Neural progenitor cell (in vitro differentiated cells): ENCODE data around the gene RTKN2. TPM values are rescaled to one million over a fixed set of nuclear protein-coding genes. Genes with fewer than 3 reads are reported as not detected.

Experiments used
- DNase-seq: peaks from one replicate; pipeline ENCODE4 v3.0.0-alpha.2; 2016; ENCODE audit warnings: low spot score
- H2AFZ ChIP-seq: fragments of 200-600 bp; sonication (generic); replicated peaks from 2 replicates; pipeline ENCODE4 v1.6.1; 2016; ENCODE audit warnings: antibody characterized with exemption
- H3F3A ChIP-seq: fragments of 200-600 bp; sonication (generic); 2 replicates; pipeline ENCODE4 v1.6.1; 2016; ENCODE audit warnings: antibody characterized with exemption, low read depth
- H3K27ac ChIP-seq: fragments of 200-600 bp; sonication (generic); 2 replicates; pipeline ENCODE4 v1.5.1; 2016; ENCODE audit warnings: mild to moderate bottlenecking
- H3K27me3 ChIP-seq: fragments of 200-600 bp; sonication (generic); 2 replicates; pipeline ENCODE4 v1.6.1; 2016; ENCODE audit warnings: mild to moderate bottlenecking, moderate library complexity
- H3K36me3 ChIP-seq: fragments of 200-600 bp; sonication (generic); 2 replicates; pipeline ENCODE4 v1.5.1; 2016
- H3K4me1 ChIP-seq: fragments of 200-600 bp; sonication (generic); 2 replicates; pipeline ENCODE4 v1.6.1; 2016; ENCODE audit warnings: mixed run types
- H3K4me2 ChIP-seq: fragments of 200-600 bp; sonication (generic); 2 replicates; pipeline ENCODE4 v1.6.1; 2016
- H3K4me3 ChIP-seq: fragments of 200-600 bp; sonication (generic); 2 replicates; pipeline ENCODE4 v1.5.1; 2016
- H3K79me2 ChIP-seq: fragments of 200-600 bp; sonication (generic); 2 replicates; pipeline ENCODE4 v1.6.1; 2016; ENCODE audit warnings: low read depth
- H3K9ac ChIP-seq: fragments of 200-600 bp; sonication (generic); 2 replicates; pipeline ENCODE4 v1.6.1; 2016
- H3K9me3 ChIP-seq: fragments of 200-600 bp; sonication (generic); 2 replicates; pipeline ENCODE4 v1.5.1; 2016; ENCODE audit warnings: low read depth
- H4K20me1 ChIP-seq: fragments of 200-600 bp; sonication (generic); 2 replicates; pipeline ENCODE4 v1.6.1; 2016; ENCODE audit warnings: low read depth
- H3K27ac Mint-ChIP-seq: 3 replicates; pipeline ENCODE4 v1.8.0; 2021; ENCODE audit warnings: mixed read lengths
- H3K27me3 Mint-ChIP-seq: 2 replicates; pipeline ENCODE4 v1.8.0; 2022; ENCODE audit warnings: low read depth, mild to moderate bottlenecking, inconsistent platforms, moderate library complexity, mixed read lengths; ENCODE audit not compliant: insufficient read depth
- H3K36me3 Mint-ChIP-seq: 3 replicates; pipeline ENCODE4 v1.8.0; 2021; ENCODE audit warnings: mixed read lengths
- H3K4me1 Mint-ChIP-seq: 3 replicates; pipeline ENCODE4 v1.8.0; 2021; ENCODE audit warnings: mixed read lengths
- H3K4me3 Mint-ChIP-seq: 3 replicates; pipeline ENCODE4 v1.8.0; 2021; ENCODE audit warnings: mild to moderate bottlenecking, moderate library complexity, mixed read lengths
- H3K9me3 Mint-ChIP-seq: 3 replicates; pipeline ENCODE4 v1.8.0; 2020; ENCODE audit warnings: mixed read lengths
- EZH2 ChIP-seq: fragments of 200-600 bp; sonication (generic); IDR thresholded peaks from 2 replicates; pipeline ENCODE4 v1.6.1; 2017; ENCODE audit warnings: antibody characterized with exemption, mild to moderate bottlenecking, moderate library complexity
- EZH2phosphoT487 ChIP-seq: fragments of 200-600 bp; sonication (generic); IDR thresholded peaks from 2 replicates; pipeline ENCODE4 v1.6.1; 2017; ENCODE audit warnings: antibody characterized with exemption
- total RNA-seq: library from RNA; depleted of rRNA; stranded (reverse); fragments of >200 nt; gene quantifications from 2 replicates; pipeline ENCODE4 v1.2.3, GENCODE V29; 2015; ENCODE audit warnings: low replicate concordance
- TF ChIP-seq, protein P1 (sequence below): fragments of 200-600 bp; sonication (generic); IDR thresholded peaks from 2 replicates; pipeline ENCODE4 v1.5.1; 2017; ENCODE audit warnings: antibody characterized with exemption, mild to moderate bottlenecking

The RTKN2 gene
- total RNA-seq, 1 donor from 2014 or later, result 65.9 TPM

GRCh38 chr10:62162261-62162981, 106.2 kb downstream of the RTKN2 start:
- Mint-ChIP-seq H3K27me3 (peaks cover 5% of the 10 kb centered on the region), H3K27ac (no peak overlapping the region), H3K36me3 (no peaks in the 10 kb centered on the region), H3K4me3 (no peak overlapping the region), H3K9me3 (peaks cover 3% of the 10 kb centered on the region), H3K4me1 (no peaks in the 10 kb centered on the region)
- no peaks in the 10 kb centered on the region for H3K79me2 ChIP-seq
- TF ChIP-seq, protein P1, sequence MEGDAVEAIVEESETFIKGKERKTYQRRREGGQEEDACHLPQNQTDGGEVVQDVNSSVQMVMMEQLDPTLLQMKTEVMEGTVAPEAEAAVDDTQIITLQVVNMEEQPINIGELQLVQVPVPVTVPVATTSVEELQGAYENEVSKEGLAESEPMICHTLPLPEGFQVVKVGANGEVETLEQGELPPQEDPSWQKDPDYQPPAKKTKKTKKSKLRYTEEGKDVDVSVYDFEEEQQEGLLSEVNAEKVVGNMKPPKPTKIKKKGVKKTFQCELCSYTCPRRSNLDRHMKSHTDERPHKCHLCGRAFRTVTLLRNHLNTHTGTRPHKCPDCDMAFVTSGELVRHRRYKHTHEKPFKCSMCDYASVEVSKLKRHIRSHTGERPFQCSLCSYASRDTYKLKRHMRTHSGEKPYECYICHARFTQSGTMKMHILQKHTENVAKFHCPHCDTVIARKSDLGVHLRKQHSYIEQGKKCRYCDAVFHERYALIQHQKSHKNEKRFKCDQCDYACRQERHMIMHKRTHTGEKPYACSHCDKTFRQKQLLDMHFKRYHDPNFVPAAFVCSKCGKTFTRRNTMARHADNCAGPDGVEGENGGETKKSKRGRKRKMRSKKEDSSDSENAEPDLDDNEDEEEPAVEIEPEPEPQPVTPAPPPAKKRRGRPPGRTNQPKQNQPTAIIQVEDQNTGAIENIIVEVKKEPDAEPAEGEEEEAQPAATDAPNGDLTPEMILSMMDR, result no peak
- TF ChIP-seq EZH2phosphoT487 (no peak), EZH2 (no peak)
- H3K4me1 ChIP-seq, result no peaks in the 10 kb centered on the region
- H3K9ac ChIP-seq, result no peak overlapping the region
- no peak overlapping the region for H3K4me3 ChIP-seq
- H3K27me3 ChIP-seq, result no peaks in the 10 kb centered on the region
- no peaks in the 10 kb centered on the region for H3K9me3 ChIP-seq
- no peaks in the 10 kb centered on the region for H3K36me3 ChIP-seq
- no peaks in the 10 kb centered on the region for H4K20me1 ChIP-seq
- H3F3A ChIP-seq, result no peaks in the 10 kb centered on the region
- H3K4me2 ChIP-seq, result no peak overlapping the region
- no peak overlapping the region for H3K27ac ChIP-seq
- H2AFZ ChIP-seq, result no peak overlapping the region
- DNase-seq, result no peak

DNA sequence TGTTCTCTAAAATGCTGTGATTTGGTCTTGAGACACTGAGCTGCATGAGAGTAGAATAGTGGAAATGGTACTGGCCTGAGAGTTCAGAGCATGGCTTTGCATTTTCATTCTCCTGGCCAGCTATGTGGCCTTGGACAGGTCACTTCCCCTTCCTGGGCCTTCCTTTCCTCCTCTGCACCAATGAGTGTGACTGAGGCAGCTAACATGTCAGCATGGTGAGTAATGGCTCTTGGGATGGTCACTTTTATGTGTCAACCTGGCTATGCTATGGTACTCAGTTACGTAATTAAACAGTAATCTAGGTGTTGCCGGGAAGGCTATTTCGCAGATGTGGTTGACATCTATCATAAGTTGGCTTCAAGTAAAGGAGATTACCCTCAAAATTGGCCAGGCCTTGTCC, 109.3 kb downstream of the RTKN2 start:
- TF ChIP-seq, protein P1, result no peak
- TF ChIP-seq EZH2phosphoT487 (no peak), EZH2 (no peak)
- peaks cover 5% of the 10 kb centered on the region for H3K27me3 Mint-ChIP-seq

DNA sequence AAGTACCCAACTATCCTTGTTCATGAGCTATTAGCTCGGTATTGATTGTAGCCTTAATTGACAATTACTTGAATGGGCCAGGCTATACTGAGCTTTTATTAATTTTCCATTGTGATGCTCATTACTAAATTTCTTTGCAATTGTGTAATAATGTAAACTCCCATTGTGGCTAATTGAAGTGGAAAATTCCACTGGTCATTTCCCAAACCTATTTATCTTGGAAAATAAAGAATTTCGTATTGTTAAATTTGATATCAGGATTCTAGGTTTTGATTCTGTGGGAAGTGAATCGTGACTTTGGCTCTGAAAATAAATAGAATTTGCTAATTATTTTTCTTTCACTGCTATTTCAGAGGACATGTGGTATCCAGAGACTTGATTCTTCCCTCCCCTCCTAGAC, 111.0 kb downstream of the RTKN2 start:
- no peak for DNase-seq
- H2AFZ ChIP-seq, result no peak overlapping the region
- Mint-ChIP-seq H3K27ac (no peak overlapping the region), H3K4me1 (no peaks in the 10 kb centered on the region), H3K27me3 (peaks cover 5% of the 10 kb centered on the region), H3K9me3 (no peaks in the 10 kb centered on the region), H3K36me3 (no peaks in the 10 kb centered on the region), H3K4me3 (no peak overlapping the region)
- H3K27me3 ChIP-seq, result no peaks in the 10 kb centered on the region
- no peak overlapping the region for H3K27ac ChIP-seq
- no peak overlapping the region for H3K4me3 ChIP-seq
- no peak overlapping the region for H3K9ac ChIP-seq
- no peaks in the 10 kb centered on the region for H3K4me1 ChIP-seq
- H4K20me1 ChIP-seq, result no peaks in the 10 kb centered on the region
- TF ChIP-seq, protein P1, result no peak
- TF ChIP-seq EZH2phosphoT487, result no peak
- TF ChIP-seq EZH2, result no peak
- no peaks in the 10 kb centered on the region for H3K79me2 ChIP-seq
- H3F3A ChIP-seq, result no peaks in the 10 kb centered on the region
- H3K4me2 ChIP-seq, result no peak overlapping the region
- H3K9me3 ChIP-seq, result no peaks in the 10 kb centered on the region
- no peaks in the 10 kb centered on the region for H3K36me3 ChIP-seq

More for the DNA sequence above, 109.3 kb downstream of the RTKN2 start:
- H3K9ac ChIP-seq, result no peak overlapping the region
- Mint-ChIP-seq H3K36me3 (no peaks in the 10 kb centered on the region), H3K27ac (no peak overlapping the region), H3K4me3 (no peak overlapping the region), H3K4me1 (no peaks in the 10 kb centered on the region), H3K9me3 (no peaks in the 10 kb centered on the region)
- H2AFZ ChIP-seq, result no peak overlapping the region
- H3F3A ChIP-seq, result no peaks in the 10 kb centered on the region
- H3K4me2 ChIP-seq, result no peak overlapping the region
- H3K27ac ChIP-seq, result no peak overlapping the region
- H4K20me1 ChIP-seq, result no peaks in the 10 kb centered on the region
- no peaks in the 10 kb centered on the region for H3K36me3 ChIP-seq
- H3K9me3 ChIP-seq, result no peaks in the 10 kb centered on the region
- H3K79me2 ChIP-seq, result no peaks in the 10 kb centered on the region
- H3K4me1 ChIP-seq, result no peaks in the 10 kb centered on the region
- DNase-seq, result no peak
- H3K27me3 ChIP-seq, result no peaks in the 10 kb centered on the region
- no peak overlapping the region for H3K4me3 ChIP-seq
